ENCODE measurements around the gene XPNPEP2.

Gene XPNPEP2

GRCh38 chrX:129781134-129781672 is 42.4 kb downstream of the XPNPEP2 start:
- no peak for DNase-seq

GRCh38 chrX:129781680-129782495 is 43.1 kb downstream of the XPNPEP2 start:
- DNase-seq = no peak

- DNase-seq = no peak
These were observed 43.9 kb downstream of the XPNPEP2 start for GRCh38 chrX:129782706-129783105.

GRCh38 chrX:129783291-129783713 is 44.5 kb downstream of the XPNPEP2 start:
- DNase-seq = no peak

- no peak for DNase-seq
These were observed 45.6 kb downstream of the XPNPEP2 start for GRCh38 chrX:129784371-129784770.

GRCh38 chrX:129785160-129785947 is 46.6 kb downstream of the XPNPEP2 start:
- DNase-seq = no peak

- no peak for DNase-seq
These were observed 47.5 kb downstream of the XPNPEP2 start for GRCh38 chrX:129786210-129786651.

GRCh38 chrX:129787336-129788055 is 48.7 kb downstream of the XPNPEP2 start:
- no peak for DNase-seq

GRCh38 chrX:129788527-129788926 is 49.7 kb downstream of the XPNPEP2 start:
- no peak for DNase-seq

GRCh38 chrX:129790146-129790545 is 51.4 kb downstream of the XPNPEP2 start:
- no peak for DNase-seq

- no peak for DNase-seq
These were observed 52.0 kb downstream of the XPNPEP2 start for GRCh38 chrX:129790808-129791207.

GRCh38 chrX:129791336-129791735 is 52.6 kb downstream of the XPNPEP2 start:
- DNase-seq = no peak

- no peak for DNase-seq
These were observed 53.3 kb downstream of the XPNPEP2 start for GRCh38 chrX:129791961-129792570.

GRCh38 chrX:129792586-129793291 is 54.0 kb downstream of the XPNPEP2 start:
- DNase-seq = no peak

GRCh38 chrX:129793604-129794191 is 54.9 kb downstream of the XPNPEP2 start:
- DNase-seq = no peak

- DNase-seq = no peak
These were observed 56.8 kb downstream of the XPNPEP2 start for GRCh38 chrX:129795584-129795983.

GRCh38 chrX:129797251-129797906 is 58.6 kb downstream of the XPNPEP2 start:
- no peak for DNase-seq

- no peak for DNase-seq
These were observed 59.7 kb downstream of the XPNPEP2 start for GRCh38 chrX:129798456-129798855.

- DNase-seq = no peak
These were observed 60.1 kb downstream of the XPNPEP2 start for GRCh38 chrX:129798888-129799287.

GRCh38 chrX:129800186-129800585 is 61.4 kb downstream of the XPNPEP2 start:
- DNase-seq = no peak

- no peak for DNase-seq
These were observed 64.1 kb downstream of the XPNPEP2 start for GRCh38 chrX:129802863-129803262.

Data from fibroblast of upper back skin (primary cell).